SK-N-SH treated with all-trans-retinoic acid at 6 μM for 48 hours (cell line): Measurements from ENCODE around the gene UPB1.

Experiments
- ATAC-seq: fragments of 200-7000 bp; cut with Tn5 transposase; 3 replicates; pipeline ENCODE4 v1.9.1; 2020; ENCODE audit warnings: mild to moderate bottlenecking, moderate library complexity
- ARNTL ChIP-seq: fragments of 450-650 bp; formaldehyde crosslinking; IDR thresholded peaks from 2 replicates; pipeline ENCODE4 v1.5.0; 2020; ENCODE audit warnings: low read depth, mild to moderate bottlenecking, moderate library complexity, borderline replicate concordance
- BACH2 ChIP-seq: fragments of 250-450 bp; sonication (Bioruptor Pico); IDR thresholded peaks from 2 replicates; pipeline ENCODE4 v1.9.0; 2021; ENCODE audit warnings: mild to moderate bottlenecking, borderline replicate concordance
- CSDC2 ChIP-seq: fragments of 250-450 bp; sonication (Bioruptor Pico); IDR thresholded peaks from 2 replicates; pipeline ENCODE4 v1.5.0; 2020; ENCODE audit warnings: mild to moderate bottlenecking, moderate library complexity
- GLIS3 ChIP-seq: fragments of 250-450 bp; sonication (Bioruptor Pico); IDR thresholded peaks from 2 replicates; pipeline ENCODE4 v1.5.0; 2020; ENCODE audit warnings: mild to moderate bottlenecking, moderate library complexity
- ISL1 ChIP-seq: fragments of 250-450 bp; sonication (Bioruptor Pico); IDR thresholded peaks from 2 replicates; pipeline ENCODE4 v2.1.2; 2022; ENCODE audit warnings: mild to moderate bottlenecking, moderate library complexity
- OSR1 ChIP-seq: fragments of 250-450 bp; sonication (Bioruptor Pico); IDR thresholded peaks from 2 replicates; pipeline ENCODE4 v1.8.0; 2022; ENCODE audit warnings: moderate library complexity, mild to moderate bottlenecking, inconsistent platforms
- PPARA ChIP-seq: fragments of 250-450 bp; sonication (Bioruptor Pico); IDR thresholded peaks from 2 replicates; pipeline ENCODE4 v1.5.0; 2020; ENCODE audit warnings: mild to moderate bottlenecking, borderline replicate concordance
- RARB ChIP-seq: fragments of 250-450 bp; sonication (Bioruptor Pico); IDR thresholded peaks from 2 replicates; pipeline ENCODE4 v1.8.0; 2021; ENCODE audit warnings: mild to moderate bottlenecking, moderate library complexity
- TCF4 ChIP-seq: fragments of 250-450 bp; sonication (Bioruptor Pico); IDR thresholded peaks from 2 replicates; pipeline ENCODE4 v1.8.0; 2021; ENCODE audit warnings: mild to moderate bottlenecking, moderate library complexity, borderline replicate concordance
- TOX ChIP-seq: fragments of 250-450 bp; sonication (Bioruptor Pico); IDR thresholded peaks from 2 replicates; pipeline ENCODE4 v1.8.0; 2021; ENCODE audit warnings: mild to moderate bottlenecking, moderate library complexity, borderline replicate concordance
- TSHZ2 ChIP-seq: fragments of 250-450 bp; sonication (Bioruptor Pico); IDR thresholded peaks from 2 replicates; pipeline ENCODE4 v1.5.0; 2020; ENCODE audit warnings: mild to moderate bottlenecking, moderate library complexity
- ZC3H10 ChIP-seq: fragments of 250-450 bp; sonication (Bioruptor Pico); IDR thresholded peaks from 2 replicates; pipeline ENCODE4 v1.5.1; 2021; ENCODE audit warnings: mild to moderate bottlenecking, moderate library complexity
- ZFP30 ChIP-seq: fragments of 450-650 bp; formaldehyde crosslinking; IDR thresholded peaks from 2 replicates; pipeline ENCODE4 v1.5.0; 2022; ENCODE audit warnings: mild to moderate bottlenecking, moderate library complexity
- ZNF565 ChIP-seq: fragments of 450-650 bp; formaldehyde crosslinking; conservative IDR thresholded peaks from 2 replicates; pipeline ENCODE4 v1.5.0; 2020; ENCODE audit warnings: low read depth, mild to moderate bottlenecking, moderate library complexity
- ZNF70 ChIP-seq: fragments of 450-650 bp; formaldehyde crosslinking; IDR thresholded peaks from 2 replicates; pipeline ENCODE4 v1.5.0; 2020; ENCODE audit warnings: mild to moderate bottlenecking, moderate library complexity
- TF ChIP-seq, protein P1 (sequence below): fragments of 250-450 bp; sonication (Bioruptor Pico); IDR thresholded peaks from 2 replicates; pipeline ENCODE4 v1.5.1; 2020; ENCODE audit warnings: low read depth, mild to moderate bottlenecking, moderate library complexity
- TF ChIP-seq, protein P2 (sequence below): fragments of 250-450 bp; sonication (Bioruptor Pico); IDR thresholded peaks from 2 replicates; pipeline ENCODE4 v1.8.0; 2020; ENCODE audit warnings: mild to moderate bottlenecking, moderate library complexity, borderline replicate concordance
- TF ChIP-seq, protein P3 (sequence below): fragments of 250-450 bp; sonication (Bioruptor Pico); IDR thresholded peaks from 2 replicates; pipeline ENCODE4 v1.8.0; 2021; ENCODE audit warnings: low read depth, mild to moderate bottlenecking, moderate library complexity, borderline replicate concordance

Gene UPB1

DNA sequence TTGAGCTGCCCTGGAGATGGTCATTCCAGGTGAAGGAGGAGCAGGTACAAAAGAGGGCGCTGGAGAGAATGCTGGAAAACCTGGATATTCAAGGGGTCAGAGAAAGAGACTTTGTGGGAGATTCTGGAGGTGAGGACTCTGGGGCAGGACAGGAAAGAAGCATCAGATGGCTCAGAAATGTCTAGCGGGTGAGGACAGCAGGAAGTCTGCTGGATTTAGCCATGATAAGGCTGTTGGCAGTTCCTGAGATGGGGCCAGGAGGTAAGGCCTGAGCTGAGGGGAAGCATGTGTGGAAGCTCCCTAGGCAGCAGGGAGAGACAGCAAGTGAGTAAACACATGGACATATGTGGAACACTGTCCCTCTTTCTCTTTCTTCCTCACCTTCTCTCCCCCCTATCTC lies 1.5 kb downstream of the UPB1 start:
- TF ChIP-seq ZNF70 (CRISPR knock-in tag) = no peak
- peak; percentile 21; the same call in 1 of the 3 replicates for ATAC-seq

- no peak for ATAC-seq
These were observed 2.7 kb downstream of the UPB1 start for GRCh38 chr22:24497841-24498258.

GRCh38 chr22:24498824-24499223 lies 3.7 kb downstream of the UPB1 start:
- TF ChIP-seq, protein P1, sequence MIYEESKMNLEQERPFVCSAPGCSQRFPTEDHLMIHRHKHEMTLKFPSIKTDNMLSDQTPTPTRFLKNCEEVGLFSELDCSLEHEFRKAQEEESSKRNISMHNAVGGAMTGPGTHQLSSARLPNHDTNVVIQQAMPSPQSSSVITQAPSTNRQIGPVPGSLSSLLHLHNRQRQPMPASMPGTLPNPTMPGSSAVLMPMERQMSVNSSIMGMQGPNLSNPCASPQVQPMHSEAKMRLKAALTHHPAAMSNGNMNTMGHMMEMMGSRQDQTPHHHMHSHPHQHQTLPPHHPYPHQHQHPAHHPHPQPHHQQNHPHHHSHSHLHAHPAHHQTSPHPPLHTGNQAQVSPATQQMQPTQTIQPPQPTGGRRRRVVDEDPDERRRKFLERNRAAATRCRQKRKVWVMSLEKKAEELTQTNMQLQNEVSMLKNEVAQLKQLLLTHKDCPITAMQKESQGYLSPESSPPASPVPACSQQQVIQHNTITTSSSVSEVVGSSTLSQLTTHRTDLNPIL = no peak
- TF ChIP-seq, protein P2, sequence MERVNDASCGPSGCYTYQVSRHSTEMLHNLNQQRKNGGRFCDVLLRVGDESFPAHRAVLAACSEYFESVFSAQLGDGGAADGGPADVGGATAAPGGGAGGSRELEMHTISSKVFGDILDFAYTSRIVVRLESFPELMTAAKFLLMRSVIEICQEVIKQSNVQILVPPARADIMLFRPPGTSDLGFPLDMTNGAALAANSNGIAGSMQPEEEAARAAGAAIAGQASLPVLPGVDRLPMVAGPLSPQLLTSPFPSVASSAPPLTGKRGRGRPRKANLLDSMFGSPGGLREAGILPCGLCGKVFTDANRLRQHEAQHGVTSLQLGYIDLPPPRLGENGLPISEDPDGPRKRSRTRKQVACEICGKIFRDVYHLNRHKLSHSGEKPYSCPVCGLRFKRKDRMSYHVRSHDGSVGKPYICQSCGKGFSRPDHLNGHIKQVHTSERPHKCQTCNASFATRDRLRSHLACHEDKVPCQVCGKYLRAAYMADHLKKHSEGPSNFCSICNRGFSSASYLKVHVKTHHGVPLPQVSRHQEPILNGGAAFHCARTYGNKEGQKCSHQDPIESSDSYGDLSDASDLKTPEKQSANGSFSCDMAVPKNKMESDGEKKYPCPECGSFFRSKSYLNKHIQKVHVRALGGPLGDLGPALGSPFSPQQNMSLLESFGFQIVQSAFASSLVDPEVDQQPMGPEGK (CRISPR knock-in tag) = no peak
- TF ChIP-seq ZNF70 (CRISPR knock-in tag) (no peak), TOX (CRISPR knock-in tag) (no peak), ISL1 (no peak), BACH2 (CRISPR knock-in tag) (no peak), TCF4 (CRISPR knock-in tag) (no peak), ARNTL (no peak), GLIS3 (CRISPR knock-in tag) (no peak), ZFP30 (no peak), OSR1 (CRISPR knock-in tag) (no peak)
- TF ChIP-seq, protein P3, sequence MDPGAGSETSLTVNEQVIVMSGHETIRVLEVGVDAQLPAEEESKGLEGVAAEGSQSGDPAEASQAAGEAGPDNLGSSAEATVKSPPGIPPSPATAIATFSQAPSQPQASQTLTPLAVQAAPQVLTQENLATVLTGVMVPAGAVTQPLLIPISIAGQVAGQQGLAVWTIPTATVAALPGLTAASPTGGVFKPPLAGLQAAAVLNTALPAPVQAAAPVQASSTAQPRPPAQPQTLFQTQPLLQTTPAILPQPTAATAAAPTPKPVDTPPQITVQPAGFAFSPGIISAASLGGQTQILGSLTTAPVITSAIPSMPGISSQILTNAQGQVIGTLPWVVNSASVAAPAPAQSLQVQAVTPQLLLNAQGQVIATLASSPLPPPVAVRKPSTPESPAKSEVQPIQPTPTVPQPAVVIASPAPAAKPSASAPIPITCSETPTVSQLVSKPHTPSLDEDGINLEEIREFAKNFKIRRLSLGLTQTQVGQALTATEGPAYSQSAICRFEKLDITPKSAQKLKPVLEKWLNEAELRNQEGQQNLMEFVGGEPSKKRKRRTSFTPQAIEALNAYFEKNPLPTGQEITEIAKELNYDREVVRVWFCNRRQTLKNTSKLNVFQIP (CRISPR knock-in tag) = no peak
- no peak for ATAC-seq

More at GRCh38 chr22:24497841-24498258, 2.7 kb downstream of the UPB1 start:
- TF ChIP-seq PPARA (CRISPR knock-in tag) (no peak), CSDC2 (CRISPR knock-in tag) (no peak), BACH2 (CRISPR knock-in tag) (no peak), ISL1 (no peak), ZC3H10 (CRISPR knock-in tag) (no peak), RARB (CRISPR knock-in tag) (no peak), TCF4 (CRISPR knock-in tag) (no peak), TOX (CRISPR knock-in tag) (no peak), ZNF565 (CRISPR knock-in tag) (no peak), GLIS3 (CRISPR knock-in tag) (no peak), ZFP30 (no peak), TSHZ2 (CRISPR knock-in tag) (no peak)
- TF ChIP-seq, protein P3 (CRISPR knock-in tag) = no peak
- TF ChIP-seq, protein P1 = no peak
- TF ChIP-seq, protein P2 (CRISPR knock-in tag) = no peak
